HepG2 (cell line): ENCODE measurements around the gene RMRP. TPM values are rescaled to one million over a fixed set of nuclear protein-coding genes. Genes with fewer than 3 reads are reported as not detected.

ENCODE experiments used
- CEBPZ ChIP-seq: IDR thresholded peaks from 2 replicates; pipeline ENCODE4 v1.6.1; 2012; ENCODE audit warnings: low read length, improper control_type of control experiment
- CREB3 ChIP-seq: sonication (generic); formaldehyde crosslinking; IDR thresholded peaks from 2 replicates; pipeline ENCODE4 v1.5.0; 2020; ENCODE audit warnings: missing genetic modification reagents
- DNMT1 ChIP-seq: sonication (generic); formaldehyde crosslinking; IDR thresholded peaks from 2 replicates; pipeline ENCODE4 v1.5.1; 2020; ENCODE audit warnings: mild to moderate bottlenecking, missing genetic modification reagents
- GRHL1 ChIP-seq: sonication (generic); formaldehyde crosslinking; conservative IDR thresholded peaks from 2 replicates; pipeline ENCODE4 v1.8.0; 2022; ENCODE audit warnings: missing genetic modification reagents
- HNF1B ChIP-seq: sonication (generic); formaldehyde crosslinking; IDR thresholded peaks from 2 replicates; pipeline ENCODE4 v1.5.1; 2020; ENCODE audit warnings: mild to moderate bottlenecking, moderate library complexity, missing genetic modification reagents
- HOXA3 ChIP-seq: sonication (generic); formaldehyde crosslinking; IDR thresholded peaks from 2 replicates; pipeline ENCODE4 v1.5.0; 2020; ENCODE audit warnings: missing genetic modification reagents
- IRF2 ChIP-seq: IDR thresholded peaks from 2 replicates; pipeline ENCODE4 v1.6.1; 2018; ENCODE audit warnings: missing genetic modification reagents, missing compliant biosample characterization
- KMT2B ChIP-seq: IDR thresholded peaks from 2 replicates; pipeline ENCODE4 v1.6.1; 2016; ENCODE audit warnings: missing genetic modification reagents, missing compliant biosample characterization
- MZF1 ChIP-seq: sonication (generic); formaldehyde crosslinking; IDR thresholded peaks from 2 replicates; pipeline ENCODE4 v1.8.1; 2023; ENCODE audit warnings: mild to moderate bottlenecking, missing genetic modification reagents, borderline replicate concordance
- PATZ1 ChIP-seq: sonication (generic); formaldehyde crosslinking; IDR thresholded peaks from 2 replicates; pipeline ENCODE4 v1.4.0; 2020; ENCODE audit warnings: missing genetic modification reagents
- RBM39 ChIP-seq: fragments of 200-400 bp; formaldehyde crosslinking; IDR thresholded peaks from one replicate; pipeline ENCODE4 v1.6.1; 2018; ENCODE audit warnings: antibody characterized with exemption, mild to moderate bottlenecking, low read depth, low read length; ENCODE audit not compliant: poor library complexity, severe bottlenecking
- SP5 ChIP-seq: IDR thresholded peaks from 2 replicates; pipeline ENCODE4 v1.6.1; 2016; ENCODE audit warnings: low read depth, borderline replicate concordance
- YY1 ChIP-seq: IDR thresholded peaks from 2 replicates; pipeline ENCODE4 v1.6.1; 2011; ENCODE audit warnings: low read length, low read depth, moderate library complexity, mild to moderate bottlenecking; ENCODE audit not compliant: insufficient read depth, insufficient replicate concordance
- ZBTB38 ChIP-seq: sonication (generic); formaldehyde crosslinking; IDR thresholded peaks from 2 replicates; pipeline ENCODE4 v1.5.1; 2020; ENCODE audit warnings: mild to moderate bottlenecking, missing genetic modification reagents
- ZFX ChIP-seq: sonication (generic); formaldehyde crosslinking; IDR thresholded peaks from 2 replicates; pipeline ENCODE4 v1.4.0; 2020; ENCODE audit warnings: mild to moderate bottlenecking, low read depth, missing genetic modification reagents, moderate library complexity
- ZSCAN5A ChIP-seq: sonication (generic); formaldehyde crosslinking; IDR thresholded peaks from 2 replicates; pipeline ENCODE4 v1.8.0; 2022; ENCODE audit warnings: mild to moderate bottlenecking, missing genetic modification reagents, borderline replicate concordance
- polyA plus RNA-seq, 8 experiments: library from polyadenylated mRNA; depleted of rRNA in 3 of 8; stranded (reverse) in 7 of 8; unstranded in 1 of 8; fragments of >200 nt; fragmentation: Illumina TruSeq in 4 of 8; extraction: Trizol in 4 of 8; gene quantifications; 2 replicates each; pipeline versions ENCODE4 v1.2.1 to v1.2.3, GENCODE V29; 2011 to 2016; ENCODE audit warnings: low read depth in 4 of 8, missing spikeins in 1 of 8, mixed read lengths in 1 of 8; ENCODE audit not compliant: insufficient read depth in 1 of 8
- total RNA-seq, 5 experiments: library from RNA; depleted of rRNA; stranded (reverse); fragments of >200 nt; fragmentation: Illumina TruSeq; extraction: Trizol; gene quantifications; 2 replicates each; pipeline ENCODE4 v1.2.3, GENCODE V29; 2016; ENCODE audit warnings: low read depth in 1 of 5

The RMRP gene
- total and polyA plus RNA-seq, 2 of the 13 experiments (the other 11 are each of a cell fraction or from before 2014, with no cell fraction given) = 51.4 to 4,025 TPM

- TF ChIP-seq PATZ1 (CRISPR knock-in tag) = peak; percentile 37; the same call in 1 of the 2 replicates
- peak; percentile 29 for TF ChIP-seq RBM39
- TF ChIP-seq YY1 = peak; percentile 14
- TF ChIP-seq ZSCAN5A (CRISPR knock-in tag) = no peak
- TF ChIP-seq ZBTB38 (CRISPR knock-in tag) = peak; percentile 62; the same call in 1 of the 2 replicates
- TF ChIP-seq MZF1 = no peak
- TF ChIP-seq SP5 = no peak
- peak; percentile 28; the same call in 1 of the 2 replicates for TF ChIP-seq HOXA3 (CRISPR knock-in tag)
- no peak for TF ChIP-seq DNMT1
- TF ChIP-seq GRHL1 (CRISPR knock-in tag) = no peak
- peak; percentile 32; the same call in 1 of the 2 replicates for TF ChIP-seq KMT2B (CRISPR knock-in tag)
- no peak for TF ChIP-seq CREB3 (CRISPR knock-in tag)
- no peak for TF ChIP-seq CEBPZ
- peak; percentile 56 for TF ChIP-seq ZFX (CRISPR knock-in tag)
- TF ChIP-seq IRF2 (CRISPR knock-in tag) = no peak
- TF ChIP-seq HNF1B (CRISPR knock-in tag) = 0 out of 2 replicates have a peak, but pooled peaks have one; percentile 18
These were observed 15.6 kb upstream of the RMRP start, which contains the start of gene CA9 (continued) for GRCh38 chr9:35673132-35674024.
